Measurements from ENCODE around the gene CHMP6. TPM values are rescaled to one million over a fixed set of nuclear protein-coding genes. Genes with fewer than 3 reads are reported as not detected.

Gene CHMP6
- polyA plus RNA-seq, 3 donors: 24.8 to 32.9 (median 25.4) TPM

GRCh38 chr17:81032641-81033480 lies 41.2 kb downstream of the CHMP6 start:
- no peak for DNase-seq (ENCODE audit: extremely low read depth in 1 of 11, low read depth in 9 of 11, low spot score in 4 of 11)

GRCh38 chr17:81033535-81034167 lies 42.0 kb downstream of the CHMP6 start:
- no peak for DNase-seq (ENCODE audit: extremely low read depth in 1 of 11, low read depth in 9 of 11, low spot score in 4 of 11)

- DNase-seq (ENCODE audit: extremely low read depth in 1 of 11, low read depth in 9 of 11, low spot score in 4 of 11): no peak
Measured at GRCh38 chr17:81034168-81034777, 42.6 kb downstream of the CHMP6 start.

- peak in 9 of 11 donors; percentile 62 to 94 (median 92) for DNase-seq (ENCODE audit: extremely low read depth in 1 of 11, low read depth in 9 of 11, low spot score in 4 of 11)
Measured at GRCh38 chr17:81034779-81035520, 43.3 kb downstream of the CHMP6 start, which contains the start of gene BAIAP2. Gene BAIAP2 (plus strand): TSS chr17:81035151. CDS start chr17:81035255, 104 bp downstream.

GRCh38 chr17:81035521-81036196 lies 44.0 kb downstream of the CHMP6 start:
- no peak for DNase-seq (ENCODE audit: extremely low read depth in 1 of 11, low read depth in 9 of 11, low spot score in 4 of 11)

- no peak for DNase-seq (ENCODE audit: extremely low read depth in 1 of 11, low read depth in 9 of 11, low spot score in 4 of 11)
Measured at GRCh38 chr17:81036197-81036941, 44.7 kb downstream of the CHMP6 start.

GRCh38 chr17:81037026-81037797 lies 45.6 kb downstream of the CHMP6 start:
- DNase-seq (ENCODE audit: extremely low read depth in 1 of 11, low read depth in 9 of 11, low spot score in 4 of 11): no peak

GRCh38 chr17:81037798-81038733 lies 46.4 kb downstream of the CHMP6 start:
- no peak for DNase-seq (ENCODE audit: extremely low read depth in 1 of 11, low read depth in 9 of 11, low spot score in 4 of 11)

- DNase-seq (ENCODE audit: extremely low read depth in 1 of 11, low read depth in 9 of 11, low spot score in 4 of 11): no peak
Measured at GRCh38 chr17:81039096-81039495, 47.5 kb downstream of the CHMP6 start.

- DNase-seq (ENCODE audit: extremely low read depth in 1 of 11, low read depth in 9 of 11, low spot score in 4 of 11): no peak
Measured at GRCh38 chr17:81039854-81040758, 48.5 kb downstream of the CHMP6 start.

GRCh38 chr17:81040791-81041337 lies 49.2 kb downstream of the CHMP6 start:
- DNase-seq (ENCODE audit: extremely low read depth in 1 of 11, low read depth in 9 of 11, low spot score in 4 of 11): no peak

GRCh38 chr17:81042606-81043005 lies 51.0 kb downstream of the CHMP6 start:
- no peak for DNase-seq (ENCODE audit: extremely low read depth in 1 of 11, low read depth in 9 of 11, low spot score in 4 of 11)

GRCh38 chr17:81043319-81043724 lies 51.7 kb downstream of the CHMP6 start:
- no peak for DNase-seq (ENCODE audit: extremely low read depth in 1 of 11, low read depth in 9 of 11, low spot score in 4 of 11)

- DNase-seq (ENCODE audit: extremely low read depth in 1 of 11, low read depth in 9 of 11, low spot score in 4 of 11): peak in 2 of 11 donors; percentile 47 to 69
Measured at GRCh38 chr17:81043725-81044427, 52.2 kb downstream of the CHMP6 start.

- no peak for DNase-seq (ENCODE audit: extremely low read depth in 1 of 11, low read depth in 9 of 11, low spot score in 4 of 11)
Measured at GRCh38 chr17:81044428-81044763, 52.8 kb downstream of the CHMP6 start.
